GM18870 (cell line): ENCODE results near the gene ZC3H13.
A peak's percentile ranks its signal among the peaks of the same experiment; 100 is the strongest.

Experiments used
- ATAC-seq: cut with Tn5 transposase; IDR thresholded peaks from one replicate; pipeline ENCODE4 v1.9.1; 2021; ENCODE audit warnings: moderate library complexity; ENCODE audit not compliant: unreplicated experiment

The ZC3H13 gene

GRCh38 chr13:46052319-46053161 lies at the start of gene ZC3H13:
Gene ZC3H13 (minus strand): TSS chr13:46052746. CDS start chr13:46045507, 7,239 bp downstream.
- peak; percentile 98 for ATAC-seq

- ATAC-seq = no peak
These were observed 49.7 kb upstream of the ZC3H13 start for GRCh38 chr13:46102255-46102605.

GRCh38 chr13:46101484-46102254 lies 49.1 kb upstream of the ZC3H13 start:
- ATAC-seq = no peak

- ATAC-seq = no peak
These were observed 48.5 kb upstream of the ZC3H13 start for GRCh38 chr13:46101002-46101401.

- ATAC-seq = peak; percentile 77
These were observed 47.8 kb upstream of the ZC3H13 start for GRCh38 chr13:46100191-46100815.

GRCh38 chr13:46097663-46098062 lies 45.1 kb upstream of the ZC3H13 start:
- ATAC-seq = no peak

GRCh38 chr13:46097015-46097414 lies 44.5 kb upstream of the ZC3H13 start:
- ATAC-seq = no peak

- no peak for ATAC-seq
These were observed 41.9 kb upstream of the ZC3H13 start for GRCh38 chr13:46094478-46094877.

GRCh38 chr13:46088821-46089562 lies 36.4 kb upstream of the ZC3H13 start:
- ATAC-seq = no peak

GRCh38 chr13:46087481-46087880 lies 34.9 kb upstream of the ZC3H13 start:
- ATAC-seq = no peak

- ATAC-seq = no peak
These were observed 34.4 kb upstream of the ZC3H13 start for GRCh38 chr13:46086985-46087384.

GRCh38 chr13:46086421-46086922 lies 33.9 kb upstream of the ZC3H13 start:
- ATAC-seq = no peak

GRCh38 chr13:46085737-46086136 lies 33.2 kb upstream of the ZC3H13 start:
- no peak for ATAC-seq

GRCh38 chr13:46082324-46082723 lies 29.8 kb upstream of the ZC3H13 start:
- ATAC-seq = no peak

GRCh38 chr13:46079770-46080169 lies 27.2 kb upstream of the ZC3H13 start:
- no peak for ATAC-seq

- ATAC-seq = no peak
These were observed 24.7 kb upstream of the ZC3H13 start for GRCh38 chr13:46077265-46077664.

- no peak for ATAC-seq
These were observed 24.3 kb upstream of the ZC3H13 start for GRCh38 chr13:46076827-46077226.

- ATAC-seq = no peak
These were observed 23.3 kb upstream of the ZC3H13 start for GRCh38 chr13:46075811-46076210.

- peak; percentile 77 for ATAC-seq
These were observed 19.2 kb upstream of the ZC3H13 start for GRCh38 chr13:46071590-46072249.

- ATAC-seq = no peak
These were observed 10.7 kb upstream of the ZC3H13 start for GRCh38 chr13:46063292-46063691.
